Glomerular endothelial cell (primary cell): Measurements from ENCODE around the gene CDC42EP1. TPM values are rescaled to one million over a fixed set of nuclear protein-coding genes. Genes with fewer than 3 reads are reported as not detected.
"Not testable (repeated sequence)": the region's sequence is repeated elsewhere in the genome, so short reads cannot be mapped to it uniquely, and the experiment has no call there.

ENCODE experiments used
- DNase-seq: peaks from one replicate; pipeline ENCODE4 v3.0.0-alpha.2; 2011; ENCODE audit warnings: low read depth, low spot score; ENCODE audit errors: extremely low read depth
- total RNA-seq: library from RNA; depleted of rRNA; stranded (reverse); fragments of >200 nt; gene quantifications from 2 replicates; pipeline ENCODE4 v1.2.3, GENCODE V29; 2015

CDC42EP1 gene
- total RNA-seq, 1 donor from 2014 or later: 120 TPM

DNA sequence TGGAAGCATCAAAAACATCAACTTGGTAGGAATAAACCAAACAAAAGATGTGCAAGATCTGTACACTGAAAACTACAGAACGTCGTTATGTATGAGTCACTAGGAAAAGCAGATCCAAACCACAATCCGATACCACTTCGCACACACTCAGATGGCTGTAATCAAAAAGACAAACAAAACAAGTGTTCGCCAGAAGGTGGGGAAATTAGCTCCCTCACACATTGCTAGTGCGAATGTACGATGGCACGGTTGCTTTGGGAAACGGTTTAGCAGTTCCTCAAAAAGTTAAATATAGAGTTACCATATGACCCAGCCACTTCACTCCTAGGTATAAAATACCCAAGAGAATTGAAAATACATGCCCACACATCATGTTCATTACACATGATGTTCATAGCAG is 26.3 kb upstream of the CDC42EP1 start:
- no peak for DNase-seq

DNA sequence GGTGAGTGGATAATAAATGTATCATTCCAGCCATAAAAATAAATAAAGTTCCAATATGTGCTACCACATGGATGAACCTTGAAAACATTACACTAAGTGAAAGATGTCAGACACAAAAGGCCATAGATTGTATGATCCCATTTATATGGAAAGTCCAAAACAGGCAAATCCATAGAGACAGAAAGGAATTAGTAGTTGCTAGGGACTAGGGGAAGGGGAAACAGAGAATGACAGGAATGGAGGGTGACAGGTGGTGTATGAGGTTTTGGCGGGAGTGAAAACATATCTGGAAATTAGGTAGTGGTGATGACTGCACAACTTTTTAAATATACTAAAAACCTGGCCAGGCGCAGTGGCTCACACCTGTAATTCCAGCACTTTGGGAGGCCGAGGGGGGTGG is 25.8 kb upstream of the CDC42EP1 start:
- DNase-seq: no peak

DNA sequence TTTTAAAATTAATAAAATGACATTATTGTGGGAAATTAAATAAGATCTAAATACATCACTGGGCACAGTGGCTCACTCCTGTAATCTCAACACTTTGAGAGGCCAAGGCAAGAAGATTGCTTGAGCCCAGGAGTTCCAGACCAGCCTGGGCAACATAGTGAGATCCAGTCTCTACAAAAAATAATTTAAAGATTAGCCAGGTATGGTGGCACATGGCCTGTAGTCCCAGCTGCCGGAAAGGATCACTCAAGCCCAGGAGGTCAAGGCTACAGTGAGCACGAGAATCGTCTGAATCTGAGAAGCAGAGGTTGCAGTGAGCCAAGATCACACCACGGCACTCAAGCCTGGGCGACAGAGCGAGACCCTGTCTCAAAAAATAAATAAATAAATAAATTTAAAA is 25.1 kb upstream of the CDC42EP1 start:
- DNase-seq: no peak

DNA sequence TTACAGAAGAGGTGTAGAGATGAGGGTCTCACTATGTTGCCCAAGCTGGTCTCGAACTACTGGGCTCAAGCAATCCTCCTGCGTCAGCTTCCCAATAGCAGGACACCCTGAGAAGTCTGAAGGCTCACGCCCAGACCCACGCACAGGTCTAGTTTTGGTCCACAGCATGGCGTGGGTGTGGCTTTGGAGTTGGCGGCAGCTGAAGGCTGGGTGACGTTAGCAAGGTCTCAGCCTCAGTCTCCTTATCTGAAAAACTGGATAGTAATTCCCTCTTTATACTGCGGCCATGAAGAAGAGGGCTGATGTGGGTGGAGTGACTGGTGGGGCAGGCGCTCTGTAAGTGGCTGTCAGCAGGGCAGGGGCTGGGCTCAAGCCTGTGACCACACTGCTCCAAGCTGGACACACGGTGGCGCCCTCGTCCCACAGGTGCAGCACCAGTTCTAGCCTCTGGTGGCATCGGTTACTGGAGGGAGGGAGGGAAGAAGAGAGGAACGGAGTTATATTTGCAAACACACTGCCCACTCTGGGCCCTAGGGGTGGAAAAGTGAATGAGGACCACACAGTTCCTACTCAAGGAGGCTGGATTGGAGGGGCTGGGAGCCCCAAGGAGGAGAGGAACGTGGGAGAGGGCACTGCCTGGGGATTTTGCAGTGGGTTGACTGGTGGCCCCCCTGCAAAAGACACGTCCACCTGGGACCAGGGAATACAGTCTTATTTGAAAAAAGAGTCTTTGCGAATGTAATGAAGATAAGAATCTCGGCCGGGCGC is 21.5 kb upstream of the CDC42EP1 start:
- no peak for DNase-seq

DNA sequence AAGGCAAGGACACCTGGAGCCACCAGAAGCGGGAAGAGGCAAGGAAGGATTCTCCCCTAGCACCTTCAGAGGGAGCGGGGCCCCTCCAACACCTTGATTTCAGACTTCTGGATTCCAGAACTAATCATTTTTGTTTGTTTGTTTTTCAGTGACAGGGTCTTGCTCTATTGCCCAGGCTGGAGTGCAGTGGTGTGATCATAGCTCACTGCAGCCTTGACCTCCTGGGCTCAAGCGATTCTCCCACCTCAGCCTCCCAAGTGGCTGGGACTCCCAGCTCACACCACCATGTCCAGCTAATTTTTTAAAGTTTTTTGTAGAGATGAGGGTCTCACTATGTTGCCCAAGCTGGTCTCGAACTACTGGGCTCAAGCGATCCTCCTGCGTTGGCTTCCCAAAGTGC is 20.5 kb upstream of the CDC42EP1 start:
- not testable (repeated sequence) for DNase-seq

DNA sequence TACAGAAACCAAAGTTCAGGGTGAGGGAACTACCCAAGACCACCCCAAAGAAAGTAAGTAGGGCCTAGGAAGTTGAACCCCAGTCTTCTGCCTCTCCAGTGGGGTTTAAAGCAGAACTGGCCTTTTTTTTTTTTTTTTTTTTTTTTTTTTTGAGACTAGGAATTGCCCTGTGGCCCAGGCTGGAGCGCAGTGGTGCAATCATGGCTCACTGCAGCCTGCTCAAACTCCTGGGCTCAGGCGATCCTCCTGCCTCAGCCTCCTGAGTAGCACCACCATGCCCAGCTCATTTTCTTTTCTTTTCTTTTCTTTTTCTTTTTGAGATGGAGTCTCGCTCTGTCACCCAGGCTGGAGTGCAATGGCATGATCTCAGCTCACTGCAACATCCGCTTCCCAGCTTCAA is 17.9 kb upstream of the CDC42EP1 start:
- DNase-seq: not testable (repeated sequence)

DNA sequence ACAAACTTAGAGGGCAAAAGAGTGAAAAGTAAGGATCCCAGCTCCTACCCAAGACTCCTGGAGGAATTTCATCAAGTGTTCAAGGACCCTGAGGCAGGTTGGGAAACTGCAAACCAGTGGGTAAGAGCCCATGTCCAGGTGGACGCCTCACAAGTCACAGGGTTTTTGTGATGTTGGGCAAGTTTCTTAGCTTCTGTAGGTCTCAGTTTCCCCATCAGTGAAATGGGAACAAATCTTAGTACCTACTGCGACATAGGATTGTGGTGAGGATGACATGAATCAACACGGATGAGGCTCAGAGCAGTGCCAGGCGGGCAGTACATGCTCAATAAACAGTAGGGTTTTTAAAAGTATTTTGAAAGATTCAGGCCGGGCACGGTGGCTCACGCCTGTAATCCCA is 17.3 kb upstream of the CDC42EP1 start:
- no peak for DNase-seq

DNA sequence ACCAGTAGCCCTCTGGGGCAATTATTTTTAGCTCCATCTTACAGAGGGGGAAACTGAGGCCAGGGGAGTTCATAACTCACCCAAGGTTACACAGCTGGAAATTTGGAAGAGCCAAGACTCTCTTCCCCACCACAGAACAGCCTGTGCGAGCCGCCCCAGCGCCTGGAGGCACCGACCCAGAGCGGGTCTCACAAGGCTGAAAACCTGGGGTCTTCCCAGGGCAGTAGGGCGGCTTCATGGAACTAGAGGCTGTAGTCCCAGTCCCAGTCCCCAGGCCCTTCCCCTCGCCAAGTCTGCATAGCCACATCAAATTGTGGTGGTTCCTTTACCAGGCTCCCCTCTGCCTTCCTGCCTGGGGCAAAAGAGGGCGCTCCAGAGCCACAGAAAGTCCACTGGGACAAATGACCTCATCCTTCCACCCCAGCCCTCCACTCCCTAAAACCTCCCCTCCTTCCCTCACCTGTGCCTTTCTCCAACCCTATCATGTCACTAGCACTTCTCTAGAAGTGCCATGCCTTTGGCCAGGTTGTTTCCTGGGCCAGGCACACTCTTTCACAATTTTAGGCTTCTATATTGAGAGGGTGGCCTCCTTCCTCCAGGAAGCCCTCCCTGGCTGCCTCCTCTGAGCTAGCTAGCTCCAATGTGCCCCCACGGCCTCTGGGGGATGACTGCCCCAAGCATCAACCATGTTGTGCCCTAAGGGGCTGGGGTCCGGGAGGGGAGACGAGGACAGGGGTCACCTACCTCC is 15.2 kb upstream of the CDC42EP1 start:
- no peak for DNase-seq

DNA sequence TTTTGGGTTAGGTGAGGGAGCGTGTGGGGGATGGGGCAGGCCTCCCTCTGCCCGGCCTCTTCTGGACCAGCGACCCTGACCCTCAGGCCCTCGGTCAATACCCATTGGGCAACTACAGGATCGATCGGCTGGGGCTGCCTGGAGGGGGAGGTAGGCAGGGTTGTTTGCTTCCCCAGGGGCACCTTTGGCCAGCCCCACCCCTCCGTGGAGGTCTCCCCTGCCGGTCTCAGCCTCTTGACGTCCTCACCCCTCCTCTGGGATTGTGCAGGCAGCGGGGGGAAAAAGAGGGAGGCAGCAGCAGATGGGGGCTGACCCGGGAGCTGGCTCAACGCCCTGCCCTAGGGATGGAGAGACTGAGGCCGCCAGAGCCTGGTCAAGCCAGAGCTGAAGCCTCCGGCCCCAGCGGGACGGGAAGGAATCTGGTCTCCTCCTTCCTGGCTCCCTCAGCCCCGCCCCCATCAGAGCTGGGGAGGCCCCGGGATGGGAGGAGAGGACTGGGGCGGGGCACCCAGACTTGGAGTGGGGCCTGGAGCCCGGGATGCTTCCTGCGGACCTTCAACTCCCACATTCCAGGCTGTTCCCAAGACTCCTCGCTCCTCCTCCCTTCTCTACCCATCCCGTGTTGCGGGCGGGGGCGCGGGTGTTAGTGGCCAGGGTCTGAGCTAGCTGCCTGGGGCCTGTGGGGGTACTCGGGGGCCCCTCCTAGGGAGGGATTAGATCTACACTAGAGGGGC is 14.4 kb upstream of the CDC42EP1 start:
- DNase-seq: no peak

DNA sequence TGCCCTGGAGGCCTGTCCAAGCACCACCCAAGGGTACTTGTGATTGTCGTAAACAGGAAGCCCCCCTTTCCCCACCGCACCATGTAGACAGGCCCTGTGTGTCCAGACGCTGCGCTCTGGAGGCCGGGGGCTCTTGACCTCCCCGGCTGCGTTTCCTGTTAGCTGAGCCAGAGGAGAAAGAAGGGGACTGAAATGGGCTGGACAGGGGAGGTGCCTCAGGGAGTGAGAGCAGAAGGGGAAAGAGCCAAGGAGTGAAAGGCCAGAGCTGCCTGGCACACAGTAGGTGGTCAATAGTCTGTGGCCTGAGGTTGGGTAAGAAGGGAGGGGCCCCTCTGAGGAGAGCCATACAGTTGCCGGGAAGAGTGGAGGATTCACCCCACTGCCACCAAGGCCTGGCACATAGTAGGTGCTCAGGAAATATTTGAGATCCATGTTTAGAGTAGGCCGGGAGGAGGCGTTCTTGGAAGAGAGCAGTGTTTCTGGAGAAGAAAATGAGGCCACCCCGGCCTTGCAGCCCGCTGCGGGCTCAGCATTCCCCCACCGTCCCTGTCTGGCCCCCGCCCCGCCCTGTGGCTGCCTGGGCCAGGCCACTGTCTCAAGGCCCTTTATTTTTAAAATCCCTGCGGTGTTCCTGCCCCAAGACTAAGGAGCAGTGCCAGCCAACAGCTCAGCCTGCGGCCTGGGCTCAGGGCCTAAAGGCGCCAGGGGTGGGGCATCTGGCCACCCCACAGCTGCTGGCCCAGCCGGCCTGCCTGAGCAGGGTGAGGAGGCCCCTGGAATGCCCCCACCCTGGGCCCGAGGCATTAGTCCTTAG is 13.6 kb upstream of the CDC42EP1 start:
- peak; percentile 77 for DNase-seq

DNA sequence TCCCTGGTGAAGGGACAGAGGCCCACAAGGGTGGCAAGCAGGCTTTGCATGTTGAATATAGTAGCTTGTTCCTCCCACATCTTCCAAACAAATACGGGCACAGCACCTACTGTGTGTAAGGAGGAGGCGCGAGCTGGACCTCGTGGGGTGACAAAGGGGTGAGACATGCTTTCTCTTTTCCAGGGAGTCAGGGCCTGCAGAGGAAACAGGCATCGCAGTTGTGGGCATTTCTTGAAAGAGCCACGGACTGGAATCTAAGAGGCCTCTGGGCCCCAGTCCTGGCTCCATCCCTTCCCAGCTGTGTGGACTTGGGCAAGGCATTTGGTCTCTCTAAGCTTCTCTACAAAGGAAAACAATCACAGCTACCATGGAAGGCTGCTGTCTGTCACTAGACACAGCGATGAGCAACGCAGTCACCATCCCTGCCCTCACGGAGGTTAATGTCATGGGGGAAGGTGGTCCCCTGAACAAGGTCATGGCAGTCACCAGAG is 13.0 kb upstream of the CDC42EP1 start:
- no peak for DNase-seq

DNA sequence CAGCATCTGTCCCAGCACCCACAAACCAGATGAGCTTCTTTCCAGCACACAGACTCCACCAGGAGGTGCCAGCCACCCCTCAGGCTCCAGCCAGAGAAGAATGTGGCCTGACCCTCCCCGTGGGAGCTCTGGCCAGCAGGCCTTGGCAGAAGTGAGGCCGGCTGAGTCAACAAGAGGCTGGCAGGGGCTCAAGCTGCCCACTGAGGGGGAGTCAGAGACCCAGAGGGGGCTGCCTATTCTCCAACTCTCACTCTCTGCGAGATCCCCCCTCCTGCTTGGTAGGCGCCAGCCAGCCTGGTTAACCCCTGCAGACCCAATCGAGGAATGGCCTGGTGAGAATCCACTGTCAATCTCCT is 10.6 kb upstream of the CDC42EP1 start:
- DNase-seq: no peak

DNA sequence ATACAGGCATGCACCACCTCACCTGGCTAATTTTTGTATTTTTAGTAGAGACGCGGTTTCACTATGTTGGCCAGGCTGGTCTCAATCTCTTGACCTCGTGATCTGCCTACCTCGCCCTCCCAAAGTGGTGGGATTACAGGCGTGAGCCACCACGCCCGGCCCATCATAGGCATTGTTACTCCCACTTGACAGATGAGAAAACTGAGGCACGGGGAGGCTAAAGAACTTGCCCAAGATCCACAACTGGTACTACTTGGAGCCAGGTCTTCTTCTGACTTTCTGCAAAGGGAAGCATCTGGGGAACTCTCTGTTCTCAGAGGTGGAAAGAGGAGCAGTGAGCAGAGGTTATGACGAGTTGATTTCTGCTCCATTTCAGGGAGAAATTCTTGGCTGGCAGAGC is 9.4 kb upstream of the CDC42EP1 start:
- DNase-seq: not testable (repeated sequence)

DNA sequence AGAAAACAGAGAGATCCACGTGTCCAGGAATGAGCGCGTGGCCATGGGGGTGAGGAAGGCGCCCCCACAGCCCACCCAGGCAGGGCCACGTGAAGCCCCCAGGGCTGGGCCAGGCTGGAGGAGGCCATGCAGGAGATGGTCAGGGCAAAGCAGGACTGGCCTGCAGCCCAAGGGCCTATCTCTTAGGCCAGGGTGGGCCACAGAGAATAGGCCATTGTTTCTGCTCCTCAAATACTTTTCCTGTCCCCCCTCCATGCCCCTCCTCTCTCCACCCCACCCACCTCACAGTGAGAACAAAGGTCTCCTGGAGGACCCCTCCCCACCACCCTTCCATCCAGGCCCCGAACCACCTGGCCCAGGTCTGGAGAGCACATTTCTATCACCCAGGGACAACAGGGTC is 8.3 kb upstream of the CDC42EP1 start:
- no peak for DNase-seq

DNA sequence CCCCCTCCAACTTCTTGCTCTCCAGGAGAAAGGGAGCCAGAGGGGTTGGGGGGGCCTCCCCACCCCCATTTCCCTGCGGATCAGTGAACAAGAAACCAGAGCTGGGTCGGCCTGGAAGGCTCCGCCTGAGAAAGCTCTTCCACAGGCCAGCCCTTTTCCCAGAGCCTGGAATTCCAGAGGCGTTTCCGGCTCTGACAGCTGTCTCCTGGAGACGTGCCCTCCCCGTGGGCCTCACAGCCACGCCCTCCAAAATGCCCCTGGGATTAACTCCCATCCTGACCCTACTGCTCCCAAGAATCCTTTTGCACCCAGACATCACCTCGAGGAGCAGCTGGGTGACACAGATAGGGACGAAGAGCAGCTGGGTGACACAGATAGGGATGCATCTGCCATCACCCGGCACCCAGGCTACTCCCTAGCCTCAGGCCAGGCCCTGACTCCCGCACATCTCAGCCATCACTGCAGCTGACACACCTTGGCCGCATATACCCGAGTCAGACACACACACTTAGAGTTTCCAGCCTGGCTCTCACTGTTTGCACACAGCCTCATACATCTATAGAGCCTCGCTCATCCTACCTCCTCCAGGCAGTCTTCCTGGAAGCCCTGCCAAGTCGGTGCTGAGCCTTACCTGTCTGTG is 7.6 kb upstream of the CDC42EP1 start:
- DNase-seq: no peak

DNA sequence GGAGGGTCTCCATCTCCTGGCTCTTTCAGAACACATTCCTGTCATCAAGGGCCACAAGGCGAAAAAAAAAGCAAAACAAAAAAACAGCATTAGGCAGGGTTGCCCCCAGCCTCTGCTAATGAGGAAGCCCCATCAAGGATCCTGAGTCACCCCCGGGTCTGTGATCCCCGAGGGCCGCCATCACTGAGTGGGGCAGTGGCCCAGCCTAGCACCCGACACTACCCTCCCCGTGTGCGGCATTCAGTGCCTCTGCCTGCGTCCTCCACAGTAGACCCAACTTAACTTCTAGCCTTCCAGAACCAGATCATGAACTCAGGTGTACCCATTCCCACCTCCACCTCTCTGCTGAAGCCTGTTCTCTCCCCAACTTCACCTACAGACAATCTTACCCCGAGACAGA is 6.6 kb upstream of the CDC42EP1 start:
- DNase-seq: no peak

DNA sequence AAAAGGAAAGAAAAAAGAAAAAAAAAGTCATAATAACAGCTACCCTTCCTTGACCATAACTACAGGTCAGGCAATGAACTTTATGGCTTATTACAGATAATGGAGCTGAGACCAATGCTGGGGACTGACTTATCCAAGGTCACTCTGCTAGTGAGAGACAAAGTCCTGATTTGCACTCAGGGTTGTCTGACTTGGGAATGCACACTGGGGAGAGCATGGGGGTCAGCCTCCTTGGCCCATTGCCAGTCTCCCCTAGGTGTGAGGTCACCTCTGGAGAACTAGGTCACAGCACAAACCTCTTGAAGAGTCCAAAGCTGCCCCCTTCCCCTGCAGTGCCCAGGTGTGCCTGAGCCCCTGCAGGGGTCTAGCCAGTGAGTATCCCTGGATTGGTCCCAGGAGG is 5.3 kb upstream of the CDC42EP1 start:
- DNase-seq: no peak

DNA sequence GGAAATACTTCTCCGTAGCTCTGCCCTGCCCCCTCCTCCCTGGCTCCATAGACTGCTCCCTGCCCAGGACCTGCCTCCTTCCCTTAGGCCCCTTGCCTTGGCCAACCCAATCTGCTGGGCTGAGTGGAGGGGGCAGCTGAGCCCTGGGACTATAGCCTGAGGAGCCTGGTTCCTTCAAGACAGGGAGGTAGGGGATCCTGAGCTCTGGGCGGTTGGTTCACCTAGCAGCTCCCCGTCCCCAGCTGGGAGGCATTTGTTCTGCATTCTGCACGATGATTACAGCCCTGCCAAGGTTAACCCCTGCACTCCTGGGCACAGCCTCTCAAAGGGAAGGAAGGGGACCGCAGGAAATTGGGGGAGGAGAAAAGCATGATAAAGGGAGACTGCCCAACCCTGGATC is 3.6 kb upstream of the CDC42EP1 start:
- DNase-seq: no peak

DNA sequence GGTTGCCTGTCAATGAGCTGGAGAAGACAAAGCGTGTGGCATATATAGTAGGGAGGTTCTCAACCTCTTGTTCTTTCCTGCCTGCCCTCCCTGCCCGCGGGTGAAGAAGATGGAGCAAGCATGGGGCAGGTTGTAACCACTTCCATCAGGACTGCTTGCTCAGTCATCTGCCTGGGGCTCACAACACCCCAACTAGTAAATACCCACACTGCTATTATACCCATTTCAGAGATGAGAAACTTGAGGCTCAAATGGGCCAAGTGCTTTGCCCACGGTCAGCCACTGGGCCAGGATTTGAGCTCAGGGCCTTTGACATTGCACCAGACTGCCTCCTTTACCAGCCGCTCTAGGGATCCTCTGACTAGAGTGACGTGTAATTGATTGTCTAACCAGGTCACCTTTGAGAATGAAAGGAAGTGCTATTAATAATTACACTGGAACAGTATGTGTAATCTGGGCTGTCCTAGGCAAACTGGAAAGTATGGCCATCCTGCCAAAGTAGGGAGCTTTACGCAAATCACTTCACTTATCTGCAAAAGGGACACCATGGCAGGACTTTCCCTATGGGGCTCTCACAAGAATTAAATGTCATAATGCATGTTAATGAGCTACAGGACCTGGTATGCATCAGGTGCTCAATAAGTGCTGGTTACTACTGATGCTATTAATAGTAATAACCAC is 2.8 kb upstream of the CDC42EP1 start:
- DNase-seq: no peak

DNA sequence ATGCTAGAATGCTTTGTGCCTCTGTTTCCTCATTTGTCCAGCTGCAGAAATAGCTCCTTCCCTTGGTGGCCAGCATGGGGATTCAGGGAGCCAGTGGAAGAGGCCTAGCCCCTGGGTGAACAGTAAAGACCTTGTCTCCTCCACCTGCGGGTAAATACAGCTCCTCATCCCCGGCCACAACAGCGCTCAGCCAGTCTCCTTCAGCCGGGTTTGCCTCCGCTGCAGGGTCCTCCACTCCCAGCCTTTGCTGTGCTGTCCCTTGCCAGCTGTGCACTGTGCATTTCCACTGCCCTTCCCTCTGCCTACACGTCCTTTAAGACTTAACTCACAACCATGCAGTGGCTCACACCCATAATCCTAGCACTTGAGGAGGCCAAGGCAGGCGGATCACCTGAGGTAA is 1.5 kb upstream of the CDC42EP1 start:
- DNase-seq: no peak
